Fibroblast of skin of left biceps (primary cell): ENCODE data around the gene NAGK.
"Not testable (repeated sequence)": the region's sequence is repeated elsewhere in the genome, so short reads cannot be mapped to it uniquely, and the experiment has no call there.

Experiments used
- DNase-seq, 2 experiments: peaks; one replicate each; pipeline ENCODE4 v3.0.0-alpha.2; 2013; ENCODE audit warnings: low read depth in 2 of 2

Gene NAGK

GRCh38 chr2:71069376-71069775, 928 bp downstream of the NAGK start:
- no peak for DNase-seq

- no peak for DNase-seq
Measured at GRCh38 chr2:71070294-71071093, 2.0 kb downstream of the NAGK start.

GRCh38 chr2:71071681-71072398, 3.4 kb downstream of the NAGK start:
- no peak for DNase-seq

- DNase-seq = no peak
Measured at GRCh38 chr2:71072492-71072891, 4.0 kb downstream of the NAGK start.

- no peak for DNase-seq
Measured at GRCh38 chr2:71073475-71073874, 5.0 kb downstream of the NAGK start.

- DNase-seq = no peak
Measured at GRCh38 chr2:71074893-71075395, 6.5 kb downstream of the NAGK start.

GRCh38 chr2:71078624-71079023, 10.2 kb downstream of the NAGK start:
- no peak for DNase-seq

GRCh38 chr2:71082402-71083252, 14.2 kb downstream of the NAGK start:
- DNase-seq = no peak

- DNase-seq = not testable (repeated sequence)
Measured at GRCh38 chr2:71083297-71083696, 14.8 kb downstream of the NAGK start.

- not testable (repeated sequence) for DNase-seq
Measured at GRCh38 chr2:71083752-71084312, 15.4 kb downstream of the NAGK start.

- DNase-seq = not testable (repeated sequence)
Measured at GRCh38 chr2:71085325-71086003, 17.0 kb downstream of the NAGK start.

- DNase-seq = not testable (repeated sequence)
Measured at GRCh38 chr2:71089475-71089874, 21.0 kb downstream of the NAGK start.

GRCh38 chr2:71091808-71092207, 23.4 kb downstream of the NAGK start:
- DNase-seq = not testable (repeated sequence)

- DNase-seq = not testable (repeated sequence)
Measured at GRCh38 chr2:71092491-71093260, 24.2 kb downstream of the NAGK start.

- peak in 1 of 2 experiments; percentile 12 for DNase-seq
Measured at GRCh38 chr2:71100195-71100964, 31.9 kb downstream of the NAGK start.

- peak; percentile 54 to 57 for DNase-seq
Measured at GRCh38 chr2:71101656-71102055, 33.2 kb downstream of the NAGK start.

GRCh38 chr2:71102981-71103681, 34.7 kb downstream of the NAGK start:
- no peak for DNase-seq

- no peak for DNase-seq
Measured at GRCh38 chr2:71103809-71104208, 35.4 kb downstream of the NAGK start.

GRCh38 chr2:71106463-71106862, 38.0 kb downstream of the NAGK start:
- not testable (repeated sequence) for DNase-seq
